ENCODE measurements around the gene CELF1.

- TF ChIP-seq CTCF (conservative IDR thresholded peaks at IDR 0.05; ENCODE audit: low read depth in 2 of 2) (no peak), POLR2AphosphoS5 (IDR thresholded peaks at IDR 0.05; ENCODE audit: low read depth) (no peak), JUNB (IDR thresholded peaks at IDR 0.05; ENCODE audit: unreplicated experiment) (no peak), EZH2 (IDR thresholded peaks at IDR 0.05; ENCODE audit: low read depth, unreplicated experiment) (no peak), REST (IDR thresholded peaks at IDR 0.05; ENCODE audit: unreplicated experiment) (no peak)
These were observed 116.2 kb downstream of the CELF1 start for GRCh38 chr11:47436726-47437125.

Measured in GM23338 (cell line).